ENCODE results near the gene ARF1. TPM values are rescaled to one million over a fixed set of nuclear protein-coding genes. Genes with fewer than 3 reads are reported as not detected.
A peak's percentile ranks its signal among the peaks of the same experiment; 100 is the strongest.

ARF1 gene
- total and polyA plus RNA-seq, 2 of the 13 experiments (the other 11 are each of a cell fraction or from before 2014, with no cell fraction given), result 186 to 327 TPM

DNA sequence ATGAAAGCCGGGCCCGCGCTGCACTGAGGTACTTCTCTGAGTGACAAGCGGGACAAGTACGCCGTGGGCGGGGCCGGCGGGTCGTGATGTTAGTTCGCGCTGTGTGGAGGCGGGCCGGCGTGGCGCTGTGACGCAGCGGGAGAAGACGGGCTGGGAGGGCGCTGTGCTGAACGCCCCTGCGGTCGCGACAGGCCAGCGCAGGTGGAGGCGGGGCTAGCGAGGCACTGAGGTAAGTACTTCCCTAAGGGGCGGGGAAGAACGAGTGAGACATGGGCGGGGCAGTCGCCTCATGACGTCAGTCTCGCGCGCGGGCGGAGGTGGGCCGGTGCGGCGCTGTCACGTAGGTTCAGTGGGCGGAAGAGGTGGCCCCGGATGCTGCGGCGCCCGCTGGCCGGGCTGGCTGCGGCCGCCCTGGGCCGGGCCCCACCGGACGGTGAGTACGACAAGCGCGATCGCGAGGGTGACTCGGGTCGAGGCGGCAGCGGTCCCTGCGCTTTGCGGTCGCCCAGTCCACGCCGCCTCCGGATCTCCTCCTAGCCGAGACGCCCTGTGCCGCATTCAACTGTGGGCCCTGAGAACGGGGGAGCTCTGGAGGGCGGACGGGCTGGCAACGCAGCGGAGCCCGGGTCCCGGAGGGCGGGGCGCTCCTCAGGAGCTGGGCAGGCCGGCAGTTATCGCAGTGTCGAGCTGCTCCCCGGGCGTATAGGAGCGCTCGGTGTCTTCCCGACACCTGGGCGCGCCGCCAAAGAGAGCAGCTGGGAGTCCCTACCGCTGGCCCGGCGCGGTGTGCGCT, 57.6 kb downstream of the ARF1 start, which contains the start of gene GUK1 (continued):
- TF ChIP-seq, protein P1, sequence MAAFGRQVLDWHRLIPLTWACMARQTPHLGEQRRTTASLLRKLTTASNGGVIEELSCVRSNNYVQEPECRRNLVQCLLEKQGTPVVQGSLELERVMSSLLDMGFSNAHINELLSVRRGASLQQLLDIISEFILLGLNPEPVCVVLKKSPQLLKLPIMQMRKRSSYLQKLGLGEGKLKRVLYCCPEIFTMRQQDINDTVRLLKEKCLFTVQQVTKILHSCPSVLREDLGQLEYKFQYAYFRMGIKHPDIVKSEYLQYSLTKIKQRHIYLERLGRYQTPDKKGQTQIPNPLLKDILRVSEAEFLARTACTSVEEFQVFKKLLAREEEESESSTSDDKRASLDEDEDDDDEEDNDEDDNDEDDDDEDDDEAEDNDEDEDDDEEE (CRISPR knock-in tag; IDR thresholded peaks at IDR 0.05), result peak; percentile 80
- TF ChIP-seq SPEN (CRISPR knock-in tag; IDR thresholded peaks at IDR 0.05; ENCODE audit: low read depth) (peak; percentile 93), NRL (CRISPR knock-in tag; IDR thresholded peaks at IDR 0.05; ENCODE audit: borderline replicate concordance) (no peak; the same call in 1 of the 2 replicates), NPAS2 (CRISPR knock-in tag; IDR thresholded peaks at IDR 0.05; ENCODE audit: borderline replicate concordance) (no peak), ZIK1 (CRISPR knock-in tag; IDR thresholded peaks at IDR 0.05; ENCODE audit: borderline replicate concordance, low read depth) (peak; percentile 68; the same call in 1 of the 2 replicates), ZNF121 (CRISPR knock-in tag; IDR thresholded peaks at IDR 0.05) (0 out of 2 replicates have a peak, but pooled peaks have one; percentile 19)

DNA sequence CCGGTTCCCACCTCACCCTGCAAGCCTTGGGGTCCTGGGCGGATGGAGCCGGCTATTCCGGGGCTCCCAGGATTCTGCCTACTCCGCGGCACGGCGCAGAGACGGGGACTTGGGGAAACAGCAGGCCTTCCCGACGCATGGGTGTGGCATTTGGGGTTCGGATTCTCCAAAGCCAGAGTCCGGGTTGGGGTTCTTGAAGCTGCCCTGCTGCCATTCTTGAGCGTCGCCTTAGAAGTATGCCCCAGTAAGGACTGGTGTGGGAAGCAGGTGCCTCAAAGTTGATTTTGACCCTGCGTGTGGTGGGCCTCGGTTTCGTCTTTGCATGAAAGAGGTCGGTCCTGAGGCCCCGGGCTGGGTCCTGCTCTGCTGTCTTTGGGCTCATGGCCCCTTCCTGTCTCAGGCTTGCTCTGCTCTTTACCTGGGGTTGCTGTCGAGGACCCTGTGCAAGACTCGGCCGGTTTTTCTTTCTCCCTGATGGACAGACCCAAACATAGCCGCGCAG, 58.3 kb downstream of the ARF1 start:
- intact Hi-C loops (cut with micrococcal nuclease; ENCODE audit: unreplicated experiment), result loop anchor here (1.0 to 2.0 kb wide), 2 partner anchors 9 to 30 kb away; no protein-coding TSS in a partner anchor
- Histone ChIP-seq H3K4me2 (ENCODE audit: low read depth, low read length) (peak overlapping the region; percentile 95), H3K27ac (ENCODE audit: extremely low read length, insufficient read depth, low read length) (peak overlapping the region; percentile 75), H3K9me3 (ENCODE audit: low read length) (no peaks in the 10 kb centered on the region), H3K79me2 (ENCODE audit: insufficient read depth, low read length) (peaks cover 50% of the 10 kb centered on the region), H2AFZ (ENCODE audit: low read length) (no peak overlapping the region), H3K27me3 (ENCODE audit: control insufficient read depth in 1 of 2, insufficient read depth in 2 of 2, low read length in 2 of 2) (no peaks in the 10 kb centered on the region; a peak in 1 of 5 replicates), H3K36me3 (replicated peaks in 1 of 2; ENCODE audit: control insufficient read depth in 1 of 2, insufficient read depth in 2 of 2, low read length in 2 of 2) (peaks cover 2 to 7% of the 10 kb centered on the region in 2 experiments; a peak in 4 of 5 replicates), H3K4me3 (replicated peaks in 1 of 3; ENCODE audit: insufficient read depth in 1 of 3, low read depth in 2 of 3, low read length in 3 of 3) (peak overlapping the region; percentile 94 to 98 (median 96)), H3K9ac (ENCODE audit: insufficient read depth, low read depth, low read length) (peak overlapping the region; percentile 97), H3K4me1 (ENCODE audit: insufficient read depth, low read length) (peaks cover 42% of the 10 kb centered on the region), H4K20me1 (ENCODE audit: insufficient read depth, low read length) (peaks cover 18% of the 10 kb centered on the region; the same call in 1 of the 2 replicates)
- FAIRE-seq, result no peak
- no peak for DNase-seq (ENCODE audit: low spot score)
- ChIA-PET POLR2A (interaction anchor here (1.3 to 5.6 kb wide), 3 partner anchors 9 to 25 kb away, joined by 11 to 38 read pairs (median 11); partner anchors contain the start of genes GJC2 and IBA57), CTCF (ENCODE audit: low intra/inter-chr PET ratio, low total read pairs) (interaction anchor here (0.7 kb wide), 1 partner anchor 25 kb away, joined by 3 read pairs; the partner anchor contains the start of gene IBA57)
- in situ Hi-C loops (cut with HindIII; ENCODE audit: extremely low pct_ligation_motif_present, low pct_unique_long_range_greater_than_20kb), result no loop called here
- peak; percentile 2 for ATAC-seq
- 8% methylated on average over 8 of the region's 25 CpGs for WGBS (ENCODE audit: low lambda C conversion rate)
- no TSS peak for BruUV-seq (replicated peaks)
- TF ChIP-seq, protein P2, sequence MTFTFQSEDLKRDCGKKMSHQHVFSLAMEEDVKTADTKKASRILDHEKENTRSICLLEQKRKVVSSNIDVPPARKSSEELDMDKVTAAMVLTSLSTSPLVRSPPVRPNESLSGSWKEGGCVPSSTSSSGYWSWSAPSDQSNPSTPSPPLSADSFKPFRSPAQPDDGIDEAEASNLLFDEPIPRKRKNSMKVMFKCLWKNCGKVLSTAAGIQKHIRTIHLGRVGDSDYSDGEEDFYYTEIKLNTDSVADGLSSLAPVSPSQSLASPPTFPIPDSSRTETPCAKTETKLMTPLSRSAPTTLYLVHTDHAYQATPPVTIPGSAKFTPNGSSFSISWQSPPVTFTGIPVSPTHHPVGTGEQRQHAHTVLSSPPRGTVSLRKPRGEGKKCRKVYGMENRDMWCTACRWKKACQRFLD (CRISPR knock-in tag; IDR thresholded peaks at IDR 0.05; ENCODE audit: borderline replicate concordance), result no peak
- no peak for TF ChIP-seq ZNF20 (CRISPR knock-in tag; IDR thresholded peaks at IDR 0.05)
- TF ChIP-seq, protein P3, sequence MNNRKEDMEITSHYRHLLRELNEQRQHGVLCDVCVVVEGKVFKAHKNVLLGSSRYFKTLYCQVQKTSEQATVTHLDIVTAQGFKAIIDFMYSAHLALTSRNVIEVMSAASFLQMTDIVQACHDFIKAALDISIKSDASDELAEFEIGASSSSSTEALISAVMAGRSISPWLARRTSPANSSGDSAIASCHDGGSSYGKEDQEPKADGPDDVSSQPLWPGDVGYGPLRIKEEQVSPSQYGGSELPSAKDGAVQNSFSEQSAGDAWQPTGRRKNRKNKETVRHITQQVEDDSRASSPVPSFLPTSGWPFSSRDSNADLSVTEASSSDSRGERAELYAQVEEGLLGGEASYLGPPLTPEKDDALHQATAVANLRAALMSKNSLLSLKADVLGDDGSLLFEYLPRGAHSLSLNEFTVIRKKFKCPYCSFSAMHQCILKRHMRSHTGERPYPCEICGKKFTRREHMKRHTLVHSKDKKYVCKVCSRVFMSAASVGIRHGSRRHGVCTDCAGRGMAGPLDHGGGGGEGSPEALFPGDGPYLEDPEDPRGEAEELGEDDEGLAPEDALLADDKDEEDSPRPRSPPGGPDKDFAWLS (CRISPR knock-in tag; IDR thresholded peaks at IDR 0.05; ENCODE audit: borderline replicate concordance), result no peak
- TF ChIP-seq ZNF629 (CRISPR knock-in tag; conservative IDR thresholded peaks at IDR 0.05), result no peak
- TF ChIP-seq ZC3H13 (CRISPR knock-in tag; IDR thresholded peaks at IDR 0.05), result no peak
- TF ChIP-seq, protein P4, sequence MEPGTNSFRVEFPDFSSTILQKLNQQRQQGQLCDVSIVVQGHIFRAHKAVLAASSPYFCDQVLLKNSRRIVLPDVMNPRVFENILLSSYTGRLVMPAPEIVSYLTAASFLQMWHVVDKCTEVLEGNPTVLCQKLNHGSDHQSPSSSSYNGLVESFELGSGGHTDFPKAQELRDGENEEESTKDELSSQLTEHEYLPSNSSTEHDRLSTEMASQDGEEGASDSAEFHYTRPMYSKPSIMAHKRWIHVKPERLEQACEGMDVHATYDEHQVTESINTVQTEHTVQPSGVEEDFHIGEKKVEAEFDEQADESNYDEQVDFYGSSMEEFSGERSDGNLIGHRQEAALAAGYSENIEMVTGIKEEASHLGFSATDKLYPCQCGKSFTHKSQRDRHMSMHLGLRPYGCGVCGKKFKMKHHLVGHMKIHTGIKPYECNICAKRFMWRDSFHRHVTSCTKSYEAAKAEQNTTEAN (CRISPR knock-in tag; conservative IDR thresholded peaks at IDR 0.05), result no peak
- no peak for TF ChIP-seq SIX4 (CRISPR knock-in tag; IDR thresholded peaks at IDR 0.05)
- TF ChIP-seq ISX (CRISPR knock-in tag; conservative IDR thresholded peaks at IDR 0.05), result no peak
- no peak for TF ChIP-seq ZNF484 (CRISPR knock-in tag; IDR thresholded peaks at IDR 0.05; ENCODE audit: borderline replicate concordance, low read depth)
- no peak for TF ChIP-seq NR2F2 (IDR thresholded peaks at IDR 0.05; ENCODE audit: borderline replicate concordance, low read depth)
